Cardiac ventricle fibroblast (primary cell): ENCODE data around the gene CLDND2. TPM values are rescaled to one million over a fixed set of nuclear protein-coding genes. Genes with fewer than 3 reads are reported as not detected.

Source experiments
- total RNA-seq: library from RNA; depleted of rRNA; stranded (reverse); fragments of >200 nt; gene quantifications from 2 replicates; pipeline ENCODE4 v1.2.3, GENCODE V29; 2015

Gene CLDND2
- total RNA-seq = not detected in 2 replicates

GRCh38 chr19:51368366-51369282 is at the start of gene CLDND2:
Gene CLDND2, minus strand, starts transcription at chr19:51369003. Its CDS starts 426 bp downstream, at chr19:51368577.

GRCh38 chr19:51417107-51417809 is 48.5 kb upstream of the CLDND2 start, which contains the start of gene SIGLEC10:
Gene SIGLEC10, minus strand, starts transcription at chr19:51417642. Its CDS starts 61 bp downstream, at chr19:51417581.

GRCh38 chr19:51387924-51388389 is 19.2 kb upstream of the CLDND2 start, which contains the start of gene LIM2:
Gene LIM2, minus strand, starts transcription at chr19:51387974. Its CDS starts 531 bp downstream, at chr19:51387443.

GRCh38 chr19:51372649-51373504 is 4.1 kb upstream of the CLDND2 start, which contains the start of gene NKG7:
Gene NKG7, minus strand, starts transcription at chr19:51372654. Its CDS starts 119 bp downstream, at chr19:51372535.

GRCh38 chr19:51365965-51366388 is 2.8 kb downstream of the CLDND2 start, which contains the start of gene ETFB:
Gene ETFB, minus strand, starts transcription at chr19:51366388. Its CDS starts 62 bp downstream, at chr19:51366326.

GRCh38 chr19:51341976-51342580 is 26.7 kb downstream of the CLDND2 start, which contains the start of gene VSIG10L:
Gene VSIG10L, minus strand, starts transcription at chr19:51342139. Its CDS starts 15 bp downstream, at chr19:51342124.

Other genes starting within 250 kb of the CLDND2 start
- not detected in 2 replicates for gene SIGLEC9, start 244.1 kb downstream of the CLDND2 start, total RNA-seq
- gene SIGLEC7, start 226.7 kb downstream of the CLDND2 start, total RNA-seq = not detected in 2 replicates
- gene CD33, start 143.9 kb downstream of the CLDND2 start, total RNA-seq = not detected in 2 replicates
- not detected in 2 replicates for gene SIGLECL1, start 117.9 kb downstream of the CLDND2 start, total RNA-seq
- gene IGLON5, start 57.4 kb downstream of the CLDND2 start, total RNA-seq = 0.44 and 0.62 TPM in 2 replicates
- 0.31 and 0.98 TPM in 2 replicates for gene VSIG10L, start 26.9 kb downstream of the CLDND2 start, total RNA-seq
- gene ETFB, start 2.6 kb downstream of the CLDND2 start, total RNA-seq = 183 and 207 TPM in 2 replicates
- gene NKG7, start 3.7 kb upstream of the CLDND2 start, total RNA-seq = not detected in 2 replicates
- gene LIM2, start 19.0 kb upstream of the CLDND2 start, total RNA-seq = not detected in 2 replicates
- 0.20 TPM in 1 of 2 replicates, not detected in the other for gene C19orf84, start 21.6 kb upstream of the CLDND2 start, total RNA-seq
- not detected in 2 replicates for gene SIGLEC10, start 48.6 kb upstream of the CLDND2 start, total RNA-seq
- not detected in 2 replicates for gene SIGLEC8, start 89.5 kb upstream of the CLDND2 start, total RNA-seq
- gene CEACAM18, start 109.5 kb upstream of the CLDND2 start, total RNA-seq = not detected in 2 replicates
- gene SIGLEC12, start 132.8 kb upstream of the CLDND2 start, total RNA-seq = not detected in 2 replicates
- not detected in 2 replicates for gene SIGLEC6, start 162.7 kb upstream of the CLDND2 start, total RNA-seq
- gene ZNF175, start 202.3 kb upstream of the CLDND2 start, total RNA-seq = 4.3 and 6.6 TPM in 2 replicates